ENCODE data around the gene NPIPA2. TPM values are rescaled to one million over a fixed set of nuclear protein-coding genes. Genes with fewer than 3 reads are reported as not detected.

NPIPA2 gene
- total RNA-seq, result not detected in 2 replicates

GRCh38 chr16:14742273-14743128 lies at the start of gene NPIPA2:
Gene NPIPA2, plus strand, starts transcription at chr16:14742533. Its CDS starts 5,533 bp downstream, at chr16:14748066.

GRCh38 chr16:14694129-14694528 lies 48.2 kb upstream of the NPIPA2 start, which contains the start of gene PLA2G10:
Gene PLA2G10, minus strand, starts transcription at chr16:14694308. Its CDS starts 79 bp downstream, at chr16:14694229.

GRCh38 chr16:14703156-14704011 lies 38.9 kb upstream of the NPIPA2 start, which contains the start of gene NPIPA3:
Gene NPIPA3, plus strand, starts transcription at chr16:14703411. Its CDS starts 5,533 bp downstream, at chr16:14708944.

Other genes with a start within 250 kb of the NPIPA2 start
- 23.0 and 32.5 TPM in 2 replicates for gene PARN, start 112.3 kb upstream of the NPIPA2 start, total RNA-seq
- gene BFAR, start 109.6 kb upstream of the NPIPA2 start, total RNA-seq, result 83.5 and 118 TPM in 2 replicates
- 0.23 TPM in 1 of 2 replicates, not detected in the other for gene PLA2G10, start 48.2 kb upstream of the NPIPA2 start, total RNA-seq
- gene NPIPA3, start 39.1 kb upstream of the NPIPA2 start, total RNA-seq, result 0.70 TPM in 1 of 2 replicates, not detected in the other
- 57.5 and 70.7 TPM in 2 replicates for gene NOMO1, start 91.2 kb downstream of the NPIPA2 start, total RNA-seq
- 17.0 and 28.3 TPM in 2 replicates for gene NPIPA1, start 194.9 kb downstream of the NPIPA2 start, total RNA-seq
- gene PDXDC1, start 232.5 kb downstream of the NPIPA2 start, total RNA-seq, result 45.0 and 47.5 TPM in 2 replicates